Mammary epithelial cell (primary cell): ENCODE measurements around the gene ATXN7L3B.

Source experiments
- CTCF ChIP-seq, 2 donors: IDR thresholded peaks in 1 of 2; conservative IDR thresholded peaks in 1 of 2; 2 replicates each; pipeline ENCODE4 v1.5.1; 2011 to 2012; ENCODE audit warnings: inconsistent platforms in 2 of 2, low read length in 2 of 2, mild to moderate bottlenecking in 2 of 2, control low read depth in 1 of 2, low read depth in 1 of 2; ENCODE audit not compliant: insufficient read depth in 1 of 2; ENCODE audit errors: extremely low read depth in 1 of 2
- EZH2 ChIP-seq: IDR thresholded peaks from 2 replicates; pipeline ENCODE4 v1.6.1; 2012; ENCODE audit warnings: low read length, inconsistent platforms, borderline replicate concordance

DNA sequence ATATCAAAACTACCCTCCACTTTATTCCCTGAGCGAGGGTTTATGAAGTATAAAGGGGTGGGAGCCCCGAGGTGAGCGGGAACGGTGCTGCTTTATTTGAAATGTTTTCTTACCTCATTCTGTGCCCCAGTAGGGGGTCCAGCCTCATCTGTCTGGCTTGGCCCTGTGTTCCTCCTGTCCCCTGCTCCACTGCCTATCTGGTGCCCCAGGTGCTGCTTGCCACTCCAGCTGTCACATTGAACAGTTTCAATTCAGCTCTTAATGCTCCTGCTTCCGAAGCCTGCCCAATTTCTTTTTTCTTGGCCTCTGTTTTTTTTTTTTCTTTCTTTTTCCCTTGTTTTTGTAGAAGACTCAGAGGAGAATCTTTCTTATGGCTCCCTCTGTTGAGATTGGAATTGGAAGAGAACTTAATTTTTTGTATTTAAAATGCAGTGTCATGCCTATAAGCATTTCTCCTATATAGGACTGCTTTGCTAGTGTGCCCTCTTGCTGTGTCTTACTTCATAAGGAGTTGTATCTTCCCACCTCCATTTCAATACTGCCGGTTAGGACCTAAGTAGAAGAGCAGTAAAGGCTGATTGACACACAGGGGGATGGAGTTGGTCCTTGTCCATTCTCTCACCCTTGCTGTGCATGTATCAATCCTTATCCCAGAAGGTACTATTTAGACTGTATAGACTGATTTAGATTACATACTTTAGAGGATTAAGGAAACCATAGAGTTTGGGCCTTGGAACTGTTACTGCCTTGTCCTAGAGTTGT lies 2.3 kb downstream of the ATXN7L3B start:
- TF ChIP-seq CTCF (conservative IDR thresholded peaks at IDR 0.05 in 1 of 2, IDR thresholded peaks at IDR 0.05 in 1 of 2; ENCODE audit: extremely low read depth in 1 of 2, insufficient read depth in 1 of 2, low read depth in 1 of 2, low read length in 2 of 2) (no peak), EZH2 (no peak)
